Right lobe of liver (tissue), 4 donors: ENCODE results near the gene CDH3.

Experiments
- CTCF ChIP-seq, 4 donors: fragments of 200-600 bp in 3 of 4; fragments of 450-650 bp in 1 of 4; IDR thresholded peaks; one replicate each; pipeline versions ENCODE4 v1.5.1 to v1.8.0; 2016 to 2022; ENCODE audit warnings: antibody characterized with exemption in 4 of 4, mild to moderate bottlenecking in 2 of 4
- POLR2A ChIP-seq: fragments of 450-650 bp; IDR thresholded peaks from one replicate; pipeline ENCODE4 v1.6.1; 2017; ENCODE audit warnings: antibody characterized with exemption, mild to moderate bottlenecking
- donor health status: DM: no; HTN: no; CAD: no.
- donor health status: DM: no; HTN: no; CAD: no.
- donor health status: DM: no; HTN: yes; CAD: no.

GRCh38 chr16:68732741-68733399, 87.8 kb downstream of the CDH3 start:
- TF ChIP-seq CTCF (IDR thresholded peaks at IDR 0.05), result no peak
- no peak for TF ChIP-seq POLR2A
